Measurements from ENCODE around the gene SUSD3. TPM values are rescaled to one million over a fixed set of nuclear protein-coding genes. Genes with fewer than 3 reads are reported as not detected.
"Not testable (repeated sequence)": the region's sequence is repeated elsewhere in the genome, so short reads cannot be mapped to it uniquely, and the experiment has no call there.

The SUSD3 gene
- 2.2 TPM for polyA plus RNA-seq (ENCODE audit: insufficient read length)

- peak; percentile 54 for DNase-seq
Observed at GRCh38 chr9:93058355-93059010, at the start of gene SUSD3. Gene SUSD3 (plus strand): TSS chr9:93058701. CDS start chr9:93058743, 42 bp downstream.

GRCh38 chr9:93009337-93010015 lies 49.0 kb upstream of the SUSD3 start:
- DNase-seq = no peak

DNA sequence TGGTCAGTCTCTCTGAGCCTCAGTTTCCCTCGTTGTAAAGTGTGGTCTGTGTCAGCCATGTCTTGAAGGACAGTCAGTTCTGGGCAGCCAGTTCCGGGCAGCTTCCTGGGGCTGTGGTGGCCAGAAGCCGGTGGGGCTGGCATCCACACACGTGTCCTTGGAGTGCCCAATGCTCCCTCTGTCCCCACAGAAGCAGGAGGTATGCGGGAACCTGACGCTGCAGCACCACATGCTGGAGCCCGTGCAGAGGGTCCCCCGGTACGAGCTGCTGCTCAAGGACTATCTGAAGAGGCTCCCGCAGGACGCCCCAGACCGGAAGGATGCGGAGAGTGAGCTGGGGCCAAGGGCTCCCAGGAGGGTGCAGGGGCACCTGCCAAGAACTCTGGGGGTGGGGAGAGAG lies 48.4 kb upstream of the SUSD3 start:
- DNase-seq = no peak

DNA sequence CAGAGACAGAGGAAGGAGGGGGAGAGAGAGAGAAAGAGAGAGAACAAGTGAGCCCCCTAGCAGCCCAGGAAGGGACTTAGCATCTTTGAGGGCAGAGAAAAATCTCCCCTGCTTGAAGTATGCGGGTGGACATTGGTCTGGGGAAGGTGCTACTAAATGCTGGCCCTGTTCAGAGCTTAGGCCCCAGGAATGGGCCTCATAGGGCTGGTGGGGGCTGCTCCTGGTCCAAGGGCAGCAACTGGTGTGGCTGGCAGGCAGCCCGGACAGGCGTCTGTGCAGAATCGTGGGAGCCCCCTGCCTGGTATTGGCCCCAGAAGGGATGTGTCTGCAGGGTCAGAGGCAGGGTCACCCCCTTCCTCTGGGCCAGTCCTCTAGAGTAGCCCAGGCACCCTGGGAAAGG lies 47.8 kb upstream of the SUSD3 start:
- no peak for DNase-seq

DNA sequence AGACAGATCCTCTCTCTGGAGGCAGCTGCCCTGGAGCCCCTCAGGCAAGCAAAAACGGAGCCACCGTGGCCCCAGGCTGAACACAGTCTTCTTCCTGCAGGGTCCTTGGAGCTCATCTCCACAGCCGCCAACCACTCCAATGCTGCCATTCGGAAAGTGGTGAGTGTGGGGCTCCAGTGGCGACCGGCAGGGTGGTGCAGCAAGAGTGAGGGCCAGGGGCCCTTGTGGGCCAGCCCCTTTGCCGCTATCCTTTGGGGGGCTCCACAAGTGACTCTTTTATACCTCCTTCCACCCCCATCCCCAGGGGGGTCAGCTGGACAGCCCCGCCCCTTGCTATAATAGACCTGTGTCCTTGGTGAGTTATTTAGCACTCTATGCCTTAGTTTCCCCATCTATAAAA lies 47.4 kb upstream of the SUSD3 start:
- DNase-seq = no peak

GRCh38 chr9:93012963-93013855 lies 45.3 kb upstream of the SUSD3 start:
- DNase-seq = no peak

DNA sequence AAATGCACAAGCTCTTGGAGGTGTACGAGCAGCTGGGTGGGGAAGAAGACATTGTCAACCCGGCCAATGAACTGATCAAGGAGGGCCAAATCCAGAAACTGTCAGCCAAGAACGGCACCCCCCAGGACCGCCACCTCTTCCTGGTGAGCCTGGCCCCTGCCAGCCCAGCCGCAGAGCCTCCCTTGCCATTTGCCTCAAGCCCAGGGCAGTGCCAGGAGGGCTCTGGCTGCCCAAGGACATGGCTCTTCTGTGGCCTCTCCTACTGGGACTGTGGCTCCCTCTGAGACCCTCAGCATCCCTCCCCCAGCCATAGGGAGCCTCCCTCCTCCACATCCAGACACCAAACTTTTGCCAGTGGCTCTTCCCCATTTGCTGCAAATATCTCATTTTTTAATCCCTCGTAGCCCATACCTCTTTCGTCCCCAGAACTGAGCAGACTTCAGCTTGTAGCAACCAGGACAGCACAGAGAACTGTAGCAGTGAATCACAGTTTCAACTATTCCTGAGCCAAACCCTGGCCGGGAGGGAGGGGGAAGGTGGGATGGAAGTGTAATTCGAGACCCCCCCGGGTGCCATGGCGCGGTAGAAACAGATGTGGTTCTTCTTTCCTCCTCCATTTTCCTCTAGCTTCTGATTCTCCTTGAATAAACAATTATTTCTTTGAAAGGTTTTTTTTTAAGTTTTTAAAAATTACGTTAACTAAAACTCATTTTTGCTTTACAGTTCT lies 44.5 kb upstream of the SUSD3 start:
- no peak for DNase-seq

- not testable (repeated sequence) for DNase-seq
Observed at GRCh38 chr9:93015190-93015589, 43.3 kb upstream of the SUSD3 start.

DNA sequence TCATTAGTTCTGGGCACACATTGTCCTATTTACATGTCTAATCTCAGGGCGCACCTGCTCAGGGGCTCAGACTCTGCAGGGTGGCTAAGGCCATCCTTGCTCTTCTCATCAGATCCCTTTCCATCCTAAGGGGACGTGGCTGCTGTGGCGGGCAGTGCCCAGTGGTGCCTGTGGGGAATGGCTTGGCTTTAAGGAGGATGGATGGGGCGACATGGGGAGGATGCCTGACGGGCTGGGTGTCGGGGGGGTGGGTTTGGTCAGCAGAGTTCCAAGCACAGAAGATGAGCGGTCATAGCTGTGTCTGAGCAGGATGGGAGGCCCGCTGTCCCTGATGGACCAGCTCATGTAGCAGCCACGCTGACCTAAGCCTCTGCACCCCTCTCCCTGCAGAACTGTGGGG lies 40.9 kb upstream of the SUSD3 start:
- no peak for DNase-seq

DNA sequence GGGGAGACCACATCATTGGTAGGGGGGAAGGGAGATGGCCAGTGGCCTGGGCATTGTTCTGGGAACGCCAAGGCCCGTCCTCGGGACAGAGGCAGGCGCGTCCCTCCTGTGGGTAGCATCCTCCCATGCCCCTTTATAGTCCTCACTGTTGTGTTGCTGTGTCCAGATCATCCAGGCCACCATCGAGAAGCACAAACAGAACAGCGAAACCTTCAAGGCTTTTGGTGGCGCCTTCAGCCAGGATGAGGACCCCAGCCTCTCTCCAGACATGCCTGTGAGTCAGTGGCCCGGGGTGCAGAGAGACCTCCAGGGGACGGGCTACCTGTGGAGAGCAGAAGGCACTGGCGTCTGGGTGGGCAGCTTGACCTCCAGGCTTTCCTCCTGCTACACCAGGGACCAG lies 38.4 kb upstream of the SUSD3 start:
- DNase-seq = no peak

GRCh38 chr9:93020771-93021670 lies 37.5 kb upstream of the SUSD3 start:
- no peak for DNase-seq

DNA sequence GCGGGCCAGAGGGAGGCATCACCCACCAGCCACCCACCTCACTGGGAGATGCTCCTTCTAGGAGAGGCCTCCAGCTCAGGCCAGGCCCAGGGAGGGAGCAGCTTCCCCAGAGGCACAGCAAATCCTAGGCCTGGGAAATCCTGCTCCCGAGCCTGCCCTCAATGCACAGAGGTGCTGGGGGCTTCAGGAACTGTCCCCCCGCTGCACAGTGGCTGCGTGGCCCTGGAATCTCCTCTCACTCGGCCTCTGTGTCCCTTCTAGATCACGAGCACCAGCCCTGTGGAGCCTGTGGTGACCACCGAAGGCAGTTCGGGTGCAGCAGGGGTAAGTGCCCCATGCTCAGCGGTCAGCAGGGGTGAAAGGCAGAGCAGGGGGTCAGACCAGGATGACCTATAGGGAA lies 36.4 kb upstream of the SUSD3 start:
- no peak for DNase-seq

DNA sequence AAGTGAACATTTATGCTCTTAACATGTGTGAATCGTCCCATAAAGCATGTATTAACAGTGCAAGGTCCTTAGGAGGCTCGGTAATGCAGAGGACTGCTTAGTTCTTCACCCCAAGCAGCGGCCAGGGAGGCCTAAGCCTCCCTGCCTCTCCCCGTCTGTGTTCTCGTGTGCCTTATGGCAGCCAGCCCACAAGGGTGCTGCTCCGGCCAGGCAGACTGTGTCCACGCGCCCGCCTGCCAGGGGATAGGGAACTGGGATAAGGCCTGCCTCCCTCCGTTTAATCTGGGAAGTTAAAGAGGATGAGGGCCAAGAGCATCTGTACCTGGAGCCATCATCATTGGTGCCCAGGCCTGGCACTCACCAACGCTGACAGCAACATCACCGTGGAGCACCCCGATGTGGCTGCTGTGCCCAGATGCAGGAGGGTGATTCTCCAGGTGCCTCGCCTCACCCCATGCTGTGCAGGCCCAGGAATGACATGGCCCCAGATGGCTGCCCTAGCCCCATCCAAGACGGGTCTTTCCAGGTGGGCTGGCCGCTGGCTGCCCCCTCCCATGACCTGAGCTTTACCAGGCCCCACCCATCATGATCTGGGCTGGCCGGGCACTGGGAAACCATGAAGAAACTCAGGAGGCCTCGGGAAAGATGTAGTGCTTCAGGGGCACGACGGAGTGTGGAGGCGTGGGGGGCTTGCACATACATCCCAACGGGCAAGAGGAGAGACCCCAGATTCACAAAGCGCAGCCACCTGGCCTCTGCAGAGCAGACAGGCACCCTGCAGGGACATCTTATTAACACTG lies 35.6 kb upstream of the SUSD3 start:
- DNase-seq = no peak

GRCh38 chr9:93023521-93023815 lies 35.0 kb upstream of the SUSD3 start:
- no peak for DNase-seq

DNA sequence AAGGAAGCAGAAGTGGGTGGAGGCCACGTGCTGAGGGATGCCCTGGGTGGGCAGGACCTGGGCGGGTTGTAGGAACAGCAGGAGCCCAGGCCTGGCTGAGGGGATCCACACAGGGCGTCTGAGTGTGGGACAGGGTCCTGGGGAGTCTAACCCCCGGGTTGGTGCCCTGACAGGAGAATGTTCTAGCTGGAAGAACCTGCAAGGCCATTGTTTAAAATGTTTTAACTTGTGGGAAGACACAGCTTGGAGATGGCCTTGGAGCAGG lies 33.9 kb upstream of the SUSD3 start:
- DNase-seq = no peak

DNA sequence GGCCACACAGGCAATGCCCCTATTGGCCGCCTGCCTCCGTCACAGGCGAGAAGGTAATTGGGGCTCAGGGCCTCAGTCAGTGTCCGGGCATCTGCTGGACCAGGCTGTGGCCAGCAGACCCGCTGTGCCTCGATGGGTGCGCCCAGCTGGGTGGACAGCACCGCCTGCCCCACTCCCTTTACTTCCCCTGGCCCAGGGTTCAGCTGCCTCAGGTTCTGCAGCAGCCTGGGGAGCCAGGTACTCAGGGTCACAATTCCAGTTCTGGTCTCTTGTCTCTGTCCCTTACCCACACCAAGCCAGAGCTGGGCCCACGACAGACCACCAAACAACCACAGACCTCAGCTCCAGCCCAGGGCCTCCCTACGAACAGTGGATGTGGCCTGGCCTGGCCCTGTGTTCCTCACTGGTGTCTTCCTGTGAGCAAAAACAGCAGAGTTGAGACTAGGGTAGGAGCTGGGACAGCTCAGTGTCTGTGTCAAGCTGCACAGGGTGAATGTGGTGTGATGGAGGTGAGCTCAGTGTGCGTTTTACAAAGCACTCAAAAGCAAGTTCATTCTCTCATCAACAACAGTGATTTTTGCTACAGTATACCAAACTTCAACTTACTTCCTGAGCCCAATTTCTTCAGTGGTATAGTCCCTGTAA lies 33.4 kb upstream of the SUSD3 start:
- no peak for DNase-seq

DNA sequence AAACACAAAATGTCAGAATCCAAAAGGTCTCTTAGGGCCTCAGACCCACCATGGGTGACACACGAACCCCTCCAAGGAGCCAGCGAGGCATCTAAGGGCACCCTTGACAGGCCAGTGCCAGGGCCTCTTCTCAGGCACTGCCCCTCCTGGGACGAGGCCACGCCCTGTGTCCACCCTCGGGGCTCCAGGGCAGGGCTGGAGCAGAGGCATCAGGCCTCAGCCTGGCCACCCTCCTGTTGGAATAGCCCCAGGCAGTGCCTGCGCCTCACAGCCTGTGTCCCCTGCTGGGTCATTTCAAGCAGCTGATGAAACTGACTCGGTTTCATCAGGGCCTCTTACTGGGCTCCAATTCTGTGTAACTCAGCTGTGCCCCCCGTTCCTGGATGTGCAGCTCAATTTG lies 32.8 kb upstream of the SUSD3 start:
- DNase-seq = no peak

GRCh38 chr9:93026640-93027039 lies 31.9 kb upstream of the SUSD3 start:
- no peak for DNase-seq

DNA sequence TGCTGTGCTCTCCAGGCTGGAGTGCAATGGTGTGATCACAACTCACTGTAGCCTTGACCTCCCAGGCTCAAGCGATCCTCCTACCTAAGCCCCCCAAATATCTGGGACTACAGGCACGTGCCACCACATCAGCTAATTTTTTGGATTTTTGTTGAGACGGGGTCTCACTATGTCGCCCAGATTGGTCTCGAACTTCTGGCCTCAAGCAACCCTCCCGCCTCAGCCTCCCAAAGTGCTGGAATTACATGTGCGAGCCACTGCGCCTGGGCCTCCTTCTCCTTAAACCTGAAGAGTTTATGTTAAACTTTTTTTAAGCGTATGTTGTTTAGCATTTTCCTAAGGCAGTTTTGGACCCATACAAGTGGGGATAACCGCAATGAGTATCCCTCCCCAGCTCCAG lies 30.8 kb upstream of the SUSD3 start:
- DNase-seq = no peak

GRCh38 chr9:93028448-93029006 lies 30.0 kb upstream of the SUSD3 start:
- no peak for DNase-seq

Data from hindlimb muscle (tissue), 1 donor.